Hypothalamus (tissue), 51 donors: ENCODE data around the gene GRIN2C.
A peak's percentile ranks its signal among the peaks of the same experiment; 100 is the strongest.

ENCODE experiments used
- DNase-seq, 51 donors: peaks; one replicate each; lab custom pipeline; 2025; lab: John Stamatoyannopoulos, UW

GRIN2C gene

GRCh38 chr17:74824961-74825627 lies 34.6 kb downstream of the GRIN2C start:
- peak in 6 of 51 donors; percentile 21 to 41 (median 26) for DNase-seq

- peak in 33 of 51 donors; percentile 24 to 81 (median 55) for DNase-seq
Observed at GRCh38 chr17:74822939-74823367, 36.7 kb downstream of the GRIN2C start.

- DNase-seq = peak in 8 of 51 donors; percentile 14 to 68 (median 48)
Observed at GRCh38 chr17:74822335-74822938, 37.2 kb downstream of the GRIN2C start.

GRCh38 chr17:74821655-74822334 lies 37.9 kb downstream of the GRIN2C start:
- peak in 5 of 51 donors; percentile 21 to 38 (median 29) for DNase-seq

- no peak for DNase-seq
Observed at GRCh38 chr17:74819801-74820436, 39.8 kb downstream of the GRIN2C start.

GRCh38 chr17:74818291-74818938 lies 41.3 kb downstream of the GRIN2C start:
- no peak for DNase-seq

- DNase-seq = no peak
Observed at GRCh38 chr17:74816905-74817620, 42.6 kb downstream of the GRIN2C start.

- peak in 1 of 51 donors; percentile 8 for DNase-seq
Observed at GRCh38 chr17:74815550-74816370, 43.9 kb downstream of the GRIN2C start.

- DNase-seq = no peak
Observed at GRCh38 chr17:74815067-74815466, 44.6 kb downstream of the GRIN2C start.

GRCh38 chr17:74814453-74814852 lies 45.2 kb downstream of the GRIN2C start:
- no peak for DNase-seq

GRCh38 chr17:74812109-74813009 lies 47.3 kb downstream of the GRIN2C start:
- peak in 8 of 51 donors; percentile 27 to 60 (median 54) for DNase-seq

GRCh38 chr17:74810699-74811485 lies 48.8 kb downstream of the GRIN2C start:
- DNase-seq = peak in 21 of 51 donors; percentile 21 to 69 (median 37)

GRCh38 chr17:74808714-74809430 lies 50.8 kb downstream of the GRIN2C start:
- peak in 1 of 51 donors; percentile 15 for DNase-seq

- DNase-seq = peak in 16 of 51 donors; percentile 12 to 51 (median 32)
Observed at GRCh38 chr17:74807925-74808324, 51.8 kb downstream of the GRIN2C start.

- DNase-seq = peak in 4 of 51 donors; percentile 16 to 34 (median 20)
Observed at GRCh38 chr17:74807441-74807840, 52.2 kb downstream of the GRIN2C start.

GRCh38 chr17:74806334-74806733 lies 53.4 kb downstream of the GRIN2C start:
- no peak for DNase-seq
